NB4 (cell line): ENCODE results near the gene PRCP.

Experiments used
- CTCF ChIP-seq: IDR thresholded peaks from one replicate; pipeline ENCODE4 v1.5.1; 2012; ENCODE audit warnings: low read depth, low read length
- POLR2A ChIP-seq: IDR thresholded peaks from 2 replicates; pipeline ENCODE4 v1.6.1; 2011; ENCODE audit warnings: mild to moderate bottlenecking; ENCODE audit not compliant: insufficient read length; ENCODE audit errors: extremely low read depth

- no peak for TF ChIP-seq POLR2A
- no peak for TF ChIP-seq CTCF
Measured at GRCh38 chr11:82858556-82859091, 41.6 kb downstream of the PRCP start.
